H9 (cell line): ENCODE measurements around the gene AANAT. TPM values are rescaled to one million over a fixed set of nuclear protein-coding genes. Genes with fewer than 3 reads are reported as not detected.

ENCODE experiments used
- DNase-seq: peaks from one replicate; pipeline ENCODE4 v3.0.0-alpha.2; 2017
- H2AFZ ChIP-seq: one replicate; pipeline ENCODE4 v1.6.1; 2013; ENCODE audit warnings: mild to moderate bottlenecking, low read length, control low read depth, moderate library complexity
- H2AK5ac ChIP-seq: 2 replicates; pipeline ENCODE4 v1.6.1; 2013; ENCODE audit warnings: low read length, control low read depth, mixed read lengths; ENCODE audit not compliant: insufficient read length
- H2BK120ac ChIP-seq: one replicate; pipeline ENCODE4 v1.6.1; 2013; ENCODE audit warnings: low read depth, mild to moderate bottlenecking, low read length, control low read depth, inconsistent platforms; ENCODE audit not compliant: poor library complexity, severe bottlenecking
- H2BK12ac ChIP-seq: 2 replicates; pipeline ENCODE4 v1.6.1; 2013; ENCODE audit warnings: low read length, control low read depth, mixed read lengths, low read depth; ENCODE audit not compliant: insufficient read length
- H2BK15ac ChIP-seq: 2 replicates; pipeline ENCODE4 v1.6.1; 2013; ENCODE audit warnings: low read depth, low read length, control low read depth
- H2BK20ac ChIP-seq: one replicate; pipeline ENCODE4 v1.6.1; 2013; ENCODE audit warnings: low read depth, mild to moderate bottlenecking, low read length, control low read depth, inconsistent platforms; ENCODE audit not compliant: poor library complexity, severe bottlenecking
- H2BK5ac ChIP-seq: 2 replicates; pipeline ENCODE4 v1.6.1; 2013; ENCODE audit warnings: low read length, control low read depth, mixed read lengths; ENCODE audit not compliant: insufficient read length
- H3K14ac ChIP-seq: 2 replicates; pipeline ENCODE4 v1.6.1; 2013; ENCODE audit warnings: low read length, control low read depth; ENCODE audit not compliant: insufficient read depth
- H3K18ac ChIP-seq: 2 replicates; pipeline ENCODE4 v1.6.1; 2013; ENCODE audit warnings: low read depth, mild to moderate bottlenecking, mixed read lengths, low read length, control low read depth; ENCODE audit not compliant: insufficient read length
- H3K23ac ChIP-seq: 2 replicates; pipeline ENCODE4 v1.6.1; 2013; ENCODE audit warnings: low read length, control low read depth, mixed read lengths, low read depth; ENCODE audit not compliant: insufficient read length
- H3K23me2 ChIP-seq: 2 replicates; pipeline ENCODE4 v1.6.1; 2013; ENCODE audit warnings: low read depth, mild to moderate bottlenecking, mixed read lengths, low read length, control low read depth; ENCODE audit not compliant: insufficient read length, poor library complexity, severe bottlenecking
- H3K27ac ChIP-seq: 2 replicates; pipeline ENCODE4 v1.5.1; 2013; ENCODE audit warnings: low read length, control low read depth, mixed read lengths, low read depth; ENCODE audit not compliant: insufficient read length
- H3K27me3 ChIP-seq: 2 replicates; pipeline ENCODE4 v1.6.1; 2013; ENCODE audit warnings: low read length, control low read depth, inconsistent platforms; ENCODE audit not compliant: insufficient read depth
- H3K4ac ChIP-seq: 2 replicates; pipeline ENCODE4 v1.6.1; 2013; ENCODE audit warnings: low read depth, mild to moderate bottlenecking, control low read depth, inconsistent platforms, low read length, moderate library complexity
- H3K4me1 ChIP-seq: 2 replicates; pipeline ENCODE4 v1.6.1; 2013; ENCODE audit warnings: low read length, control low read depth, inconsistent platforms; ENCODE audit not compliant: insufficient read depth
- H3K4me2 ChIP-seq: 2 replicates; pipeline ENCODE4 v1.6.1; 2013; ENCODE audit warnings: low read length, control low read depth, mixed read lengths; ENCODE audit not compliant: insufficient read length, insufficient read depth
- H3K56ac ChIP-seq: 2 replicates; pipeline ENCODE4 v1.6.1; 2013; ENCODE audit warnings: low read depth, mild to moderate bottlenecking, mixed read lengths, low read length, control low read depth; ENCODE audit not compliant: insufficient read length
- H3K79me1 ChIP-seq: 2 replicates; pipeline ENCODE4 v1.6.1; 2013; ENCODE audit warnings: low read depth, mild to moderate bottlenecking, moderate library complexity, low read length, control low read depth, inconsistent platforms; ENCODE audit not compliant: insufficient read depth, poor library complexity, severe bottlenecking
- H3K79me2 ChIP-seq: 2 replicates; pipeline ENCODE4 v1.6.1; 2013; ENCODE audit warnings: low read length, control low read depth, inconsistent platforms; ENCODE audit not compliant: insufficient read depth
- H3K9ac ChIP-seq: 2 replicates; pipeline ENCODE4 v1.6.1; 2013; ENCODE audit warnings: low read length, control low read depth, mixed read lengths; ENCODE audit not compliant: insufficient read length; ENCODE audit errors: extremely low read depth
- H3K9me3 ChIP-seq: one replicate; pipeline ENCODE4 v1.6.1; 2013; ENCODE audit warnings: low read depth, low read length, inconsistent platforms; ENCODE audit not compliant: control insufficient read depth
- H3T11ph ChIP-seq: one replicate; pipeline ENCODE4 v1.6.1; 2013; ENCODE audit warnings: mild to moderate bottlenecking, low read length, control low read depth, inconsistent platforms
- H4K20me1 ChIP-seq: one replicate; pipeline ENCODE4 v1.6.1; 2013; ENCODE audit not compliant: control insufficient read depth, insufficient read length, insufficient read depth
- H4K5ac ChIP-seq: 2 replicates; pipeline ENCODE4 v1.6.1; 2013; ENCODE audit warnings: low read depth, mild to moderate bottlenecking, mixed read lengths, low read length, control low read depth; ENCODE audit not compliant: insufficient read length
- H4K8ac ChIP-seq: replicated peaks from 2 replicates; pipeline ENCODE4 v1.6.1; 2013; ENCODE audit warnings: low read length, control low read depth, mixed read lengths, low read depth; ENCODE audit not compliant: insufficient read length
- H4K91ac ChIP-seq: 2 replicates; pipeline ENCODE4 v1.6.1; 2013; ENCODE audit warnings: low read depth, mild to moderate bottlenecking, moderate library complexity, mixed read lengths, low read length, control low read depth; ENCODE audit not compliant: insufficient read length
- H3K27ac Mint-ChIP-seq, 3 experiments: 2 replicates in 2 of 3; 3 replicates in 1 of 3; pipeline ENCODE4 v1.8.0; 2020 to 2021; ENCODE audit warnings: mixed read lengths in 3 of 3, mild to moderate bottlenecking in 1 of 3, moderate library complexity in 1 of 3
- H3K27me3 Mint-ChIP-seq: 2 replicates; pipeline ENCODE4 v1.8.0; 2021; ENCODE audit warnings: low read depth, mild to moderate bottlenecking, moderate library complexity, mixed read lengths
- H3K36me3 Mint-ChIP-seq, 3 experiments: 2 replicates in 2 of 3; 3 replicates in 1 of 3; pipeline ENCODE4 v1.8.0; 2020 to 2021; ENCODE audit warnings: low read depth in 3 of 3, mixed read lengths in 3 of 3; ENCODE audit not compliant: insufficient read depth in 1 of 3
- H3K4me1 Mint-ChIP-seq, 2 experiments: 2 replicates each; pipeline ENCODE4 v1.8.0; 2020; ENCODE audit warnings: mixed read lengths in 2 of 2
- H3K4me3 Mint-ChIP-seq, 2 experiments: 2 replicates in 1 of 2; 3 replicates in 1 of 2; pipeline ENCODE4 v1.8.0; 2020 to 2021; ENCODE audit warnings: mild to moderate bottlenecking in 2 of 2, mixed read lengths in 2 of 2, moderate library complexity in 1 of 2
- H3K9me3 Mint-ChIP-seq, 2 experiments: 2 replicates in 1 of 2; 3 replicates in 1 of 2; pipeline ENCODE4 v1.8.0; 2020; ENCODE audit warnings: mild to moderate bottlenecking in 2 of 2, mixed read lengths in 2 of 2, moderate library complexity in 1 of 2
- CTCF ChIP-seq: fragments of 200-600 bp; sonication (generic); conservative IDR thresholded peaks from 3 replicates; pipeline ENCODE4 v1.8.0; 2021; ENCODE audit warnings: antibody characterized with exemption, mild to moderate bottlenecking
- WGBS: extraction: QIAGEN DNeasy Blood & Tissue Kit; methylation state at CpG from one replicate; pipeline ENCODE4 v1.1.7; 2013; ENCODE audit warnings: missing lambda C conversion rate, low lambda C conversion rate, mixed read lengths; ENCODE audit not compliant: insufficient read length; ENCODE audit errors: extremely low coverage; 5-methylcytosine and 5-hydroxymethylcytosine counted together
- total RNA-seq: library from RNA; stranded (reverse); gene quantifications from 2 replicates; pipeline ENCODE4 v1.2.1, GENCODE V29; 2021

AANAT gene
- total RNA-seq, 1 experiment from 2014 or later: 0.55 TPM

- no peaks in the 10 kb centered on the region for H3K79me1 ChIP-seq
- Mint-ChIP-seq H3K4me3 (peak overlapping the region in 1 of 2 experiments; percentile 19; a peak in 1 of 5 replicates), H3K36me3 (peaks cover 0 to 4% (median 0%) of the 10 kb centered on the region in 3 experiments; a peak in 1 of 7 replicates), H3K4me1 (peaks cover 74 to 81% of the 10 kb centered on the region in 2 experiments), H3K9me3 (no peaks in the 10 kb centered on the region; a peak in 1 of 5 replicates), H3K27ac (no peak overlapping the region; a peak in 2 of 7 replicates), H3K27me3 (no peaks in the 10 kb centered on the region)
- H2AK5ac ChIP-seq: no peak overlapping the region
- H3K9ac ChIP-seq: no peak overlapping the region
- no peak overlapping the region for H3K56ac ChIP-seq
- no peak overlapping the region for H4K91ac ChIP-seq
- DNase-seq: no peak
- no peak overlapping the region for H3K27ac ChIP-seq
- no peak overlapping the region for H4K8ac ChIP-seq
- no peak overlapping the region for H2BK20ac ChIP-seq
- no peaks in the 10 kb centered on the region for H3K27me3 ChIP-seq
- H4K5ac ChIP-seq: no peak overlapping the region
- H4K20me1 ChIP-seq: no peaks in the 10 kb centered on the region
- H2BK120ac ChIP-seq: no peak overlapping the region
- H2BK15ac ChIP-seq: no peak overlapping the region
- peaks cover 38% of the 10 kb centered on the region for H3K4me1 ChIP-seq
- peaks cover 7% of the 10 kb centered on the region for H3K23me2 ChIP-seq
- no peak overlapping the region for H2AFZ ChIP-seq
- no peak overlapping the region for H3T11ph ChIP-seq
- WGBS: no CpG with 5 or more reads among the region's 7 CpGs
- TF ChIP-seq CTCF: no peak
- H3K4ac ChIP-seq: no peak overlapping the region
- no peak overlapping the region for H2BK12ac ChIP-seq
- H3K4me2 ChIP-seq: no peak overlapping the region
- H3K14ac ChIP-seq: no peak overlapping the region
- no peak overlapping the region for H3K23ac ChIP-seq
- H3K18ac ChIP-seq: no peak overlapping the region
- H3K79me2 ChIP-seq: peaks cover 51% of the 10 kb centered on the region; the same call in 1 of the 2 replicates
- no peaks in the 10 kb centered on the region for H3K9me3 ChIP-seq
- H2BK5ac ChIP-seq: no peak overlapping the region
Measured at GRCh38 chr17:76447931-76448652, 19.3 kb upstream of the AANAT start.
